Neural cell (in vitro differentiated cells): ENCODE data around the gene GPR142. TPM values are rescaled to one million over a fixed set of nuclear protein-coding genes. Genes with fewer than 3 reads are reported as not detected.

Experiments used
- H2AFZ ChIP-seq: fragments of 200-600, 300-800 bp; sonication (generic), shearing (Covaris generic); 2 replicates; pipeline ENCODE4 v1.6.0; 2014; ENCODE audit warnings: low read depth, mild to moderate bottlenecking, antibody characterized with exemption, low read length, moderate library complexity
- H3F3A ChIP-seq: fragments of 200-600 bp; shearing (Covaris generic); 2 replicates; pipeline ENCODE4 v1.6.1; 2016; ENCODE audit warnings: mild to moderate bottlenecking, moderate library complexity, mixed read lengths, antibody characterized with exemption, low read length; ENCODE audit not compliant: insufficient read depth, poor library complexity, severe bottlenecking
- H3K27ac ChIP-seq: fragments of 200-600, 300-800 bp; sonication (generic), shearing (Covaris generic); 2 replicates; pipeline ENCODE4 v1.5.1; 2014; ENCODE audit warnings: mild to moderate bottlenecking, low read length, moderate library complexity
- H3K27me3 ChIP-seq: fragments of 300-800, 200-600 bp; sonication (generic), shearing (Covaris generic); 2 replicates; pipeline ENCODE4 v1.6.0; 2014; ENCODE audit warnings: mild to moderate bottlenecking, low read depth, low read length, moderate library complexity; ENCODE audit not compliant: insufficient read depth
- H3K36me3 ChIP-seq: fragments of 300-800, 200-600 bp; sonication (generic), shearing (Covaris generic); 2 replicates; pipeline ENCODE4 v1.5.1; 2014; ENCODE audit warnings: mild to moderate bottlenecking, antibody characterized with exemption, low read length, moderate library complexity; ENCODE audit not compliant: insufficient read depth
- H3K4me2 ChIP-seq: fragments of 300-800, 200-600 bp; sonication (generic), shearing (Covaris generic); 2 replicates; pipeline ENCODE4 v1.6.0; 2014; ENCODE audit warnings: mild to moderate bottlenecking, low read length
- H3K4me3 ChIP-seq: fragments of 300-800, 200-600 bp; sonication (generic), shearing (Covaris generic); 2 replicates; pipeline ENCODE4 v1.5.1; 2014; ENCODE audit warnings: mild to moderate bottlenecking, low read length, moderate library complexity
- H3K79me2 ChIP-seq: fragments of 200-600 bp; shearing (Covaris generic); replicated peaks from 2 replicates; pipeline ENCODE4 v1.6.0; 2014; ENCODE audit warnings: mild to moderate bottlenecking, low read length, moderate library complexity; ENCODE audit not compliant: insufficient read depth
- H3K9ac ChIP-seq: fragments of 300-800, 200-600 bp; sonication (generic), shearing (Covaris generic); 2 replicates; pipeline ENCODE4 v1.6.1; 2016; ENCODE audit warnings: mild to moderate bottlenecking, low read length, mixed read lengths
- H3K9me2 ChIP-seq: fragments of 200-600 bp; shearing (Covaris generic); 2 replicates; pipeline ENCODE4 v1.6.1; 2016; ENCODE audit warnings: mild to moderate bottlenecking, low read length, mixed read lengths; ENCODE audit not compliant: insufficient read depth
- H3K9me3 ChIP-seq: fragments of 200-600, 300-800 bp; sonication (generic), shearing (Covaris generic); 2 replicates; pipeline ENCODE4 v1.6.1; 2016; ENCODE audit warnings: mild to moderate bottlenecking, mixed run types, low read length, moderate library complexity, mixed read lengths
- H4K20me1 ChIP-seq: fragments of 200-600 bp; shearing (Covaris generic); 2 replicates; pipeline ENCODE4 v1.6.1; 2016; ENCODE audit warnings: mild to moderate bottlenecking, mixed run types; ENCODE audit not compliant: insufficient read depth
- CTCF ChIP-seq: fragments of 450-650 bp; IDR thresholded peaks from 2 replicates; pipeline ENCODE4 v1.5.1; 2014; ENCODE audit warnings: antibody characterized with exemption, mild to moderate bottlenecking, moderate library complexity; ENCODE audit not compliant: poor library complexity, severe bottlenecking
- EP300 ChIP-seq: fragments of 450-650 bp; conservative IDR thresholded peaks from 2 replicates; pipeline ENCODE4 v1.6.1; 2014; ENCODE audit warnings: antibody characterized with exemption, mild to moderate bottlenecking, moderate library complexity; ENCODE audit not compliant: poor library complexity, severe bottlenecking
- EZH2 ChIP-seq: fragments of 200-600, 300-800 bp; shearing (Covaris generic), sonication (generic); IDR thresholded peaks from 2 replicates; pipeline ENCODE4 v1.6.1; 2014; ENCODE audit warnings: antibody characterized with exemption, low read length, borderline replicate concordance, mild to moderate bottlenecking; ENCODE audit not compliant: insufficient read depth, poor library complexity, severe bottlenecking
- MXI1 ChIP-seq: fragments of 450-650 bp; conservative IDR thresholded peaks from 2 replicates; pipeline ENCODE4 v1.6.1; 2014; ENCODE audit warnings: antibody characterized with exemption, mild to moderate bottlenecking; ENCODE audit not compliant: poor library complexity, severe bottlenecking
- POLR2AphosphoS5 ChIP-seq: IDR thresholded peaks from 2 replicates; pipeline ENCODE4 v1.6.1; 2012
- RAD21 ChIP-seq: fragments of 450-650 bp; conservative IDR thresholded peaks from 2 replicates; pipeline ENCODE4 v1.6.1; 2014; ENCODE audit warnings: antibody characterized with exemption, mild to moderate bottlenecking, moderate library complexity
- REST ChIP-seq: IDR thresholded peaks from 2 replicates; pipeline ENCODE4 v1.6.1; 2012; ENCODE audit warnings: borderline replicate concordance
- SMC3 ChIP-seq: fragments of 450-650 bp; conservative IDR thresholded peaks from 2 replicates; pipeline ENCODE4 v1.6.1; 2014; ENCODE audit warnings: antibody characterized with exemption, mild to moderate bottlenecking, moderate library complexity; ENCODE audit not compliant: poor library complexity
- TAF1 ChIP-seq: IDR thresholded peaks from 2 replicates; pipeline ENCODE4 v1.6.1; 2012; ENCODE audit warnings: low read depth
- polyA plus RNA-seq: library from polyadenylated mRNA; depleted of rRNA; stranded (reverse); fragments of >200 nt; gene quantifications from 2 replicates; pipeline ENCODE4 v1.2.3, GENCODE V29; 2014

GPR142 gene
- polyA plus RNA-seq, 1 donor from 2014 or later, result not detected

- Histone ChIP-seq H3K9me2 (no peaks in the 10 kb centered on the region), H4K20me1 (no peaks in the 10 kb centered on the region), H3K4me3 (no peak overlapping the region), H2AFZ (no peak overlapping the region), H3K4me2 (no peak overlapping the region), H3K9ac (no peak overlapping the region), H3F3A (no peaks in the 10 kb centered on the region), H3K79me2 (no peaks in the 10 kb centered on the region), H3K27me3 (no peaks in the 10 kb centered on the region), H3K36me3 (no peaks in the 10 kb centered on the region), H3K27ac (no peak overlapping the region), H3K9me3 (no peaks in the 10 kb centered on the region)
- TF ChIP-seq CTCF (no peak), TAF1 (no peak), POLR2AphosphoS5 (no peak), RAD21 (no peak), SMC3 (no peak), EP300 (no peak), REST (no peak), EZH2 (no peak), MXI1 (no peak)
Observed at GRCh38 chr17:74402048-74402447, 34.7 kb downstream of the GPR142 start.

- Histone ChIP-seq H3K9me2 (no peaks in the 10 kb centered on the region), H3K4me2 (no peak overlapping the region), H3K9ac (no peak overlapping the region), H3K36me3 (no peaks in the 10 kb centered on the region), H3F3A (no peaks in the 10 kb centered on the region), H3K27me3 (no peaks in the 10 kb centered on the region), H3K9me3 (no peaks in the 10 kb centered on the region), H4K20me1 (no peaks in the 10 kb centered on the region), H3K4me3 (no peak overlapping the region), H3K79me2 (no peaks in the 10 kb centered on the region), H2AFZ (no peak overlapping the region), H3K27ac (no peak overlapping the region)
- TF ChIP-seq MXI1, result no peak
- no peak for TF ChIP-seq REST
- no peak for TF ChIP-seq SMC3
- no peak for TF ChIP-seq CTCF
- TF ChIP-seq RAD21, result no peak
- no peak for TF ChIP-seq TAF1
- TF ChIP-seq POLR2AphosphoS5, result no peak
- TF ChIP-seq EZH2, result no peak
- no peak for TF ChIP-seq EP300
Observed at GRCh38 chr17:74403512-74404137, 36.3 kb downstream of the GPR142 start.
